HG03039 (cell line): ENCODE data around the gene CABP1.
"Not testable (repeated sequence)": the region's sequence is repeated elsewhere in the genome, so short reads cannot be mapped to it uniquely, and the experiment has no call there.

Experiments used
- ATAC-seq: cut with Tn5 transposase; IDR thresholded peaks from one replicate; pipeline ENCODE4 v1.9.1; 2021; ENCODE audit warnings: mild to moderate bottlenecking, moderate library complexity; ENCODE audit not compliant: unreplicated experiment

Gene CABP1

GRCh38 chr12:120663741-120664140, 23.3 kb downstream of the CABP1 start:
- ATAC-seq, result no peak

- no peak for ATAC-seq
These were observed 26.4 kb downstream of the CABP1 start for GRCh38 chr12:120666571-120667390.

- ATAC-seq, result no peak
These were observed 27.9 kb downstream of the CABP1 start for GRCh38 chr12:120668091-120668867.

GRCh38 chr12:120668868-120669840, 28.7 kb downstream of the CABP1 start:
- ATAC-seq, result no peak

- not testable (repeated sequence) for ATAC-seq
These were observed 29.8 kb downstream of the CABP1 start for GRCh38 chr12:120670237-120670636.

- ATAC-seq, result no peak
These were observed 30.2 kb downstream of the CABP1 start for GRCh38 chr12:120670667-120671066.

- ATAC-seq, result no peak
These were observed 33.7 kb downstream of the CABP1 start for GRCh38 chr12:120674097-120674636.

- ATAC-seq, result no peak
These were observed 37.5 kb downstream of the CABP1 start for GRCh38 chr12:120677765-120678473.

- no peak for ATAC-seq
These were observed 38.1 kb downstream of the CABP1 start for GRCh38 chr12:120678572-120678971.

GRCh38 chr12:120680165-120680738, 39.8 kb downstream of the CABP1 start:
- no peak for ATAC-seq

GRCh38 chr12:120684523-120684932, 44.1 kb downstream of the CABP1 start:
- ATAC-seq, result no peak

GRCh38 chr12:120685522-120685921, 45.1 kb downstream of the CABP1 start:
- no peak for ATAC-seq

GRCh38 chr12:120686151-120686689, 45.8 kb downstream of the CABP1 start:
- ATAC-seq, result peak; percentile 77

- ATAC-seq, result peak; percentile 65
These were observed 46.5 kb downstream of the CABP1 start, which contains the start of gene MLEC for GRCh38 chr12:120686690-120687577. Gene MLEC (plus strand): TSS chr12:120687149. CDS start chr12:120687297, 148 bp downstream.

- ATAC-seq, result no peak
These were observed 47.3 kb downstream of the CABP1 start for GRCh38 chr12:120687578-120688289.

GRCh38 chr12:120688527-120689071, 48.2 kb downstream of the CABP1 start:
- no peak for ATAC-seq

GRCh38 chr12:120689397-120690082, 49.1 kb downstream of the CABP1 start:
- no peak for ATAC-seq
